SK-N-SH treated with all-trans-retinoic acid at 6 μM for 48 hours (cell line): ENCODE measurements around the gene FN1.

Source experiments
- ATAC-seq: fragments of 200-7000 bp; cut with Tn5 transposase; 3 replicates; pipeline ENCODE4 v1.9.1; 2020; ENCODE audit warnings: mild to moderate bottlenecking, moderate library complexity
- ARNTL ChIP-seq: fragments of 450-650 bp; formaldehyde crosslinking; IDR thresholded peaks from 2 replicates; pipeline ENCODE4 v1.5.0; 2020; ENCODE audit warnings: low read depth, mild to moderate bottlenecking, moderate library complexity, borderline replicate concordance
- BACH2 ChIP-seq: fragments of 250-450 bp; sonication (Bioruptor Pico); IDR thresholded peaks from 2 replicates; pipeline ENCODE4 v1.9.0; 2021; ENCODE audit warnings: mild to moderate bottlenecking, borderline replicate concordance
- CSDC2 ChIP-seq: fragments of 250-450 bp; sonication (Bioruptor Pico); IDR thresholded peaks from 2 replicates; pipeline ENCODE4 v1.5.0; 2020; ENCODE audit warnings: mild to moderate bottlenecking, moderate library complexity
- GLIS3 ChIP-seq: fragments of 250-450 bp; sonication (Bioruptor Pico); IDR thresholded peaks from 2 replicates; pipeline ENCODE4 v1.5.0; 2020; ENCODE audit warnings: mild to moderate bottlenecking, moderate library complexity
- ISL1 ChIP-seq: fragments of 250-450 bp; sonication (Bioruptor Pico); IDR thresholded peaks from 2 replicates; pipeline ENCODE4 v2.1.2; 2022; ENCODE audit warnings: mild to moderate bottlenecking, moderate library complexity
- OSR1 ChIP-seq: fragments of 250-450 bp; sonication (Bioruptor Pico); IDR thresholded peaks from 2 replicates; pipeline ENCODE4 v1.8.0; 2022; ENCODE audit warnings: moderate library complexity, mild to moderate bottlenecking, inconsistent platforms
- PPARA ChIP-seq: fragments of 250-450 bp; sonication (Bioruptor Pico); IDR thresholded peaks from 2 replicates; pipeline ENCODE4 v1.5.0; 2020; ENCODE audit warnings: mild to moderate bottlenecking, borderline replicate concordance
- RARB ChIP-seq: fragments of 250-450 bp; sonication (Bioruptor Pico); IDR thresholded peaks from 2 replicates; pipeline ENCODE4 v1.8.0; 2021; ENCODE audit warnings: mild to moderate bottlenecking, moderate library complexity
- SNAI2 ChIP-seq: fragments of 250-450 bp; sonication (Bioruptor Pico); IDR thresholded peaks from 2 replicates; pipeline ENCODE4 v1.5.0; 2020; ENCODE audit warnings: mild to moderate bottlenecking, moderate library complexity
- TCF4 ChIP-seq: fragments of 250-450 bp; sonication (Bioruptor Pico); IDR thresholded peaks from 2 replicates; pipeline ENCODE4 v1.8.0; 2021; ENCODE audit warnings: mild to moderate bottlenecking, moderate library complexity, borderline replicate concordance
- TOX ChIP-seq: fragments of 250-450 bp; sonication (Bioruptor Pico); IDR thresholded peaks from 2 replicates; pipeline ENCODE4 v1.8.0; 2021; ENCODE audit warnings: mild to moderate bottlenecking, moderate library complexity, borderline replicate concordance
- ZC3H10 ChIP-seq: fragments of 250-450 bp; sonication (Bioruptor Pico); IDR thresholded peaks from 2 replicates; pipeline ENCODE4 v1.5.1; 2021; ENCODE audit warnings: mild to moderate bottlenecking, moderate library complexity
- ZFP3 ChIP-seq: fragments of 250-450 bp; sonication (Bioruptor Pico); IDR thresholded peaks from 2 replicates; pipeline ENCODE4 v1.5.0; 2020; ENCODE audit warnings: mild to moderate bottlenecking, moderate library complexity
- ZFP30 ChIP-seq: fragments of 450-650 bp; formaldehyde crosslinking; IDR thresholded peaks from 2 replicates; pipeline ENCODE4 v1.5.0; 2022; ENCODE audit warnings: mild to moderate bottlenecking, moderate library complexity
- ZNF565 ChIP-seq: fragments of 450-650 bp; formaldehyde crosslinking; conservative IDR thresholded peaks from 2 replicates; pipeline ENCODE4 v1.5.0; 2020; ENCODE audit warnings: low read depth, mild to moderate bottlenecking, moderate library complexity
- ZNF70 ChIP-seq: fragments of 450-650 bp; formaldehyde crosslinking; IDR thresholded peaks from 2 replicates; pipeline ENCODE4 v1.5.0; 2020; ENCODE audit warnings: mild to moderate bottlenecking, moderate library complexity
- ZNF8 ChIP-seq: fragments of 450-650 bp; formaldehyde crosslinking; IDR thresholded peaks from 2 replicates; pipeline ENCODE4 v1.5.0; 2020; ENCODE audit warnings: mild to moderate bottlenecking, moderate library complexity
- TF ChIP-seq, protein P1 (sequence below): fragments of 250-450 bp; sonication (Bioruptor Pico); IDR thresholded peaks from 2 replicates; pipeline ENCODE4 v1.5.1; 2021; ENCODE audit warnings: mild to moderate bottlenecking, moderate library complexity
- TF ChIP-seq, protein P2 (sequence below): fragments of 250-450 bp; sonication (Bioruptor Pico); IDR thresholded peaks from 2 replicates; pipeline ENCODE4 v1.8.0; 2020; ENCODE audit warnings: mild to moderate bottlenecking, moderate library complexity, borderline replicate concordance
- TF ChIP-seq, protein P3 (sequence below): fragments of 250-450 bp; sonication (Bioruptor Pico); IDR thresholded peaks from 2 replicates; pipeline ENCODE4 v1.5.1; 2020; ENCODE audit warnings: low read depth, mild to moderate bottlenecking, moderate library complexity
- TF ChIP-seq, protein P4 (sequence below): fragments of 250-450 bp; sonication (Bioruptor Pico); IDR thresholded peaks from 2 replicates; pipeline ENCODE4 v1.8.0; 2021; ENCODE audit warnings: low read depth, mild to moderate bottlenecking, moderate library complexity, borderline replicate concordance
- TF ChIP-seq, protein P5 (sequence below): fragments of 250-450 bp; sonication (Bioruptor Pico); IDR thresholded peaks from 2 replicates; pipeline ENCODE4 v1.5.0; 2020; ENCODE audit warnings: mild to moderate bottlenecking, moderate library complexity

The FN1 gene

DNA sequence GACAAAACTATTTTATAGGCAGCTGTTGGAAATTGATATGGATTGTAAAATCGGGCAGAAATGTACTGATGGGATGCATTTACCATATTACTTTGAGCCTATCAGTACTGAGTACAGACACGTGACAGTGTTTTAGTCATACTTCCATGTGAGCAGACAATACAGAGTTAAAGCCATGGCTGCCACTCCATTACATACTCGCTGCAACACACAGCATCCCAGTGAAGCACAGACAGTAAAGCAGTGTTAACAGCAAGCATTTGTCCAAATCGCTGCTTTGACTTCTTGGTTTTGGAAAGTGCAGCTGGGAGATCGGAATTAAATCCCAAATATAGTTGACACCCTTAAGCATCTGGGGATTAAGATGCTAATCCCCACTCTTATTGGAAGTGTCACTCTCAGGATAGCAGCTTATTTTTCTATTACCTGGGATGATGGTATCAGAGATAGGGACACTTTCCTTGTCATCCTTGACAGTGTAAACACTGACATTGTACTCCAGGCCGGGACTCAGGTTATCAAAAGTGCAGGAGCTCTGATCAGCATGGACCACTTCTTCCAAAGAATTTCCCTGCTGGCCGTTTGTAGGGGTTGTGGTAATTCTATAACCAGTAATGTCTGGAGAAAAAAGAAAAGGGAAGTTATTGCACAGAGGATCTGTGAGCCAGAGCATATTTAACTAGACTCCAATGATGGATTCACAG is 41.6 kb downstream of the FN1 start:
- TF ChIP-seq RARB (CRISPR knock-in tag) (no peak), ZFP3 (CRISPR knock-in tag) (no peak), GLIS3 (CRISPR knock-in tag) (no peak), ZNF565 (CRISPR knock-in tag) (no peak), ZFP30 (CRISPR knock-in tag) (no peak), PPARA (no peak), SNAI2 (CRISPR knock-in tag) (no peak), OSR1 (CRISPR knock-in tag) (no peak), ISL1 (CRISPR knock-in tag) (no peak), ZNF8 (no peak), CSDC2 (no peak), ZC3H10 (no peak), TOX (CRISPR knock-in tag) (no peak), ARNTL (CRISPR knock-in tag) (no peak), TCF4 (no peak)
- TF ChIP-seq, protein P1, sequence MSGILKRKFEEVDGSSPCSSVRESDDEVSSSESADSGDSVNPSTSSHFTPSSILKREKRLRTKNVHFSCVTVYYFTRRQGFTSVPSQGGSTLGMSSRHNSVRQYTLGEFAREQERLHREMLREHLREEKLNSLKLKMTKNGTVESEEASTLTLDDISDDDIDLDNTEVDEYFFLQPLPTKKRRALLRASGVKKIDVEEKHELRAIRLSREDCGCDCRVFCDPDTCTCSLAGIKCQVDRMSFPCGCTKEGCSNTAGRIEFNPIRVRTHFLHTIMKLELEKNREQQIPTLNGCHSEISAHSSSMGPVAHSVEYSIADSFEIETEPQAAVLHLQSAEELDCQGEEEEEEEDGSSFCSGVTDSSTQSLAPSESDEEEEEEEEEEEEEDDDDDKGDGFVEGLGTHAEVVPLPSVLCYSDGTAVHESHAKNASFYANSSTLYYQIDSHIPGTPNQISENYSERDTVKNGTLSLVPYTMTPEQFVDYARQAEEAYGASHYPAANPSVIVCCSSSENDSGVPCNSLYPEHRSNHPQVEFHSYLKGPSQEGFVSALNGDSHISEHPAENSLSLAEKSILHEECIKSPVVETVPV, result no peak
- TF ChIP-seq, protein P2, sequence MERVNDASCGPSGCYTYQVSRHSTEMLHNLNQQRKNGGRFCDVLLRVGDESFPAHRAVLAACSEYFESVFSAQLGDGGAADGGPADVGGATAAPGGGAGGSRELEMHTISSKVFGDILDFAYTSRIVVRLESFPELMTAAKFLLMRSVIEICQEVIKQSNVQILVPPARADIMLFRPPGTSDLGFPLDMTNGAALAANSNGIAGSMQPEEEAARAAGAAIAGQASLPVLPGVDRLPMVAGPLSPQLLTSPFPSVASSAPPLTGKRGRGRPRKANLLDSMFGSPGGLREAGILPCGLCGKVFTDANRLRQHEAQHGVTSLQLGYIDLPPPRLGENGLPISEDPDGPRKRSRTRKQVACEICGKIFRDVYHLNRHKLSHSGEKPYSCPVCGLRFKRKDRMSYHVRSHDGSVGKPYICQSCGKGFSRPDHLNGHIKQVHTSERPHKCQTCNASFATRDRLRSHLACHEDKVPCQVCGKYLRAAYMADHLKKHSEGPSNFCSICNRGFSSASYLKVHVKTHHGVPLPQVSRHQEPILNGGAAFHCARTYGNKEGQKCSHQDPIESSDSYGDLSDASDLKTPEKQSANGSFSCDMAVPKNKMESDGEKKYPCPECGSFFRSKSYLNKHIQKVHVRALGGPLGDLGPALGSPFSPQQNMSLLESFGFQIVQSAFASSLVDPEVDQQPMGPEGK (CRISPR knock-in tag), result no peak
- TF ChIP-seq, protein P3, sequence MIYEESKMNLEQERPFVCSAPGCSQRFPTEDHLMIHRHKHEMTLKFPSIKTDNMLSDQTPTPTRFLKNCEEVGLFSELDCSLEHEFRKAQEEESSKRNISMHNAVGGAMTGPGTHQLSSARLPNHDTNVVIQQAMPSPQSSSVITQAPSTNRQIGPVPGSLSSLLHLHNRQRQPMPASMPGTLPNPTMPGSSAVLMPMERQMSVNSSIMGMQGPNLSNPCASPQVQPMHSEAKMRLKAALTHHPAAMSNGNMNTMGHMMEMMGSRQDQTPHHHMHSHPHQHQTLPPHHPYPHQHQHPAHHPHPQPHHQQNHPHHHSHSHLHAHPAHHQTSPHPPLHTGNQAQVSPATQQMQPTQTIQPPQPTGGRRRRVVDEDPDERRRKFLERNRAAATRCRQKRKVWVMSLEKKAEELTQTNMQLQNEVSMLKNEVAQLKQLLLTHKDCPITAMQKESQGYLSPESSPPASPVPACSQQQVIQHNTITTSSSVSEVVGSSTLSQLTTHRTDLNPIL (CRISPR knock-in tag), result no peak
- TF ChIP-seq, protein P4, sequence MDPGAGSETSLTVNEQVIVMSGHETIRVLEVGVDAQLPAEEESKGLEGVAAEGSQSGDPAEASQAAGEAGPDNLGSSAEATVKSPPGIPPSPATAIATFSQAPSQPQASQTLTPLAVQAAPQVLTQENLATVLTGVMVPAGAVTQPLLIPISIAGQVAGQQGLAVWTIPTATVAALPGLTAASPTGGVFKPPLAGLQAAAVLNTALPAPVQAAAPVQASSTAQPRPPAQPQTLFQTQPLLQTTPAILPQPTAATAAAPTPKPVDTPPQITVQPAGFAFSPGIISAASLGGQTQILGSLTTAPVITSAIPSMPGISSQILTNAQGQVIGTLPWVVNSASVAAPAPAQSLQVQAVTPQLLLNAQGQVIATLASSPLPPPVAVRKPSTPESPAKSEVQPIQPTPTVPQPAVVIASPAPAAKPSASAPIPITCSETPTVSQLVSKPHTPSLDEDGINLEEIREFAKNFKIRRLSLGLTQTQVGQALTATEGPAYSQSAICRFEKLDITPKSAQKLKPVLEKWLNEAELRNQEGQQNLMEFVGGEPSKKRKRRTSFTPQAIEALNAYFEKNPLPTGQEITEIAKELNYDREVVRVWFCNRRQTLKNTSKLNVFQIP (CRISPR knock-in tag), result no peak
- no peak for ATAC-seq

DNA sequence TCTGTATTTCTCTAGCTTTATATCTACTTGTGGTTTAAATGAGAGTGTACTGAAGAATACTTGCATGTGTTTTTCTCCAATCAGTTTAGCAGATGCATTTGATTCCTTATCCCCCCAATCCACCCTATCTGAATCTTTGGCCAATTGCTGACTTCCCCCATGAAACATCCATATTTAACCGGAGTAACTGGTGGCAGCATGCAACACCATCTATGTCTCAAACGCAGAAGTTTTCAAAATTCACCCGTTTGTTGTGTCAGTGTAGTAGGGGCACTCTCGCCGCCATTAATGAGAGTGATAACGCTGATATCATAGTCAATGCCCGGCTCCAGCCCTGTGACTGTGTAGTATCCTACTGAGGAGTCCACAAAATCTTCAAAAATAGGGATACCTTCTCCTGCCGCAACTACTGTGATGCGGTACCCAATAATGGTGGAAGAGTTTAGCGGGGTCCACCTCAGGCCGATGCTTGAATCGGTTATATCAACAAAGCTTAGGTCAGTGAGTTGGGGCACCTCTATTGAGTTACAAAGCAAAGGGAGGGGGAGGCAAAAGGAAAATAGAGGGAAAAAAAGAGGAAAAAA is 43.1 kb downstream of the FN1 start:
- ATAC-seq, result no peak
- TF ChIP-seq ZFP3 (CRISPR knock-in tag), result no peak
- TF ChIP-seq PPARA, result no peak
- TF ChIP-seq, protein P2 (CRISPR knock-in tag), result no peak
- TF ChIP-seq ZNF70 (CRISPR knock-in tag), result no peak
- no peak for TF ChIP-seq ZNF8
- TF ChIP-seq, protein P3 (CRISPR knock-in tag), result no peak
- no peak for TF ChIP-seq RARB (CRISPR knock-in tag)
- no peak for TF ChIP-seq TCF4
- TF ChIP-seq ZC3H10, result no peak
- no peak for TF ChIP-seq SNAI2 (CRISPR knock-in tag)
- TF ChIP-seq, protein P5, sequence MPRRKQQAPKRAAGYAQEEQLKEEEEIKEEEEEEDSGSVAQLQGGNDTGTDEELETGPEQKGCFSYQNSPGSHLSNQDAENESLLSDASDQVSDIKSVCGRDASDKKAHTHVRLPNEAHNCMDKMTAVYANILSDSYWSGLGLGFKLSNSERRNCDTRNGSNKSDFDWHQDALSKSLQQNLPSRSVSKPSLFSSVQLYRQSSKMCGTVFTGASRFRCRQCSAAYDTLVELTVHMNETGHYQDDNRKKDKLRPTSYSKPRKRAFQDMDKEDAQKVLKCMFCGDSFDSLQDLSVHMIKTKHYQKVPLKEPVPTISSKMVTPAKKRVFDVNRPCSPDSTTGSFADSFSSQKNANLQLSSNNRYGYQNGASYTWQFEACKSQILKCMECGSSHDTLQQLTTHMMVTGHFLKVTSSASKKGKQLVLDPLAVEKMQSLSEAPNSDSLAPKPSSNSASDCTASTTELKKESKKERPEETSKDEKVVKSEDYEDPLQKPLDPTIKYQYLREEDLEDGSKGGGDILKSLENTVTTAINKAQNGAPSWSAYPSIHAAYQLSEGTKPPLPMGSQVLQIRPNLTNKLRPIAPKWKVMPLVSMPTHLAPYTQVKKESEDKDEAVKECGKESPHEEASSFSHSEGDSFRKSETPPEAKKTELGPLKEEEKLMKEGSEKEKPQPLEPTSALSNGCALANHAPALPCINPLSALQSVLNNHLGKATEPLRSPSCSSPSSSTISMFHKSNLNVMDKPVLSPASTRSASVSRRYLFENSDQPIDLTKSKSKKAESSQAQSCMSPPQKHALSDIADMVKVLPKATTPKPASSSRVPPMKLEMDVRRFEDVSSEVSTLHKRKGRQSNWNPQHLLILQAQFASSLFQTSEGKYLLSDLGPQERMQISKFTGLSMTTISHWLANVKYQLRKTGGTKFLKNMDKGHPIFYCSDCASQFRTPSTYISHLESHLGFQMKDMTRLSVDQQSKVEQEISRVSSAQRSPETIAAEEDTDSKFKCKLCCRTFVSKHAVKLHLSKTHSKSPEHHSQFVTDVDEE, result no peak
- no peak for TF ChIP-seq ZFP30 (CRISPR knock-in tag)
- no peak for TF ChIP-seq BACH2 (CRISPR knock-in tag)
- TF ChIP-seq, protein P1, result no peak
- no peak for TF ChIP-seq ARNTL (CRISPR knock-in tag)
- TF ChIP-seq OSR1 (CRISPR knock-in tag), result no peak
- TF ChIP-seq ZNF565 (CRISPR knock-in tag), result no peak
- no peak for TF ChIP-seq ISL1 (CRISPR knock-in tag)
- TF ChIP-seq TOX (CRISPR knock-in tag), result no peak
- TF ChIP-seq, all 23 proteins: peak for 0
